PC-9 (cell line): Measurements from ENCODE around the gene HNRNPA2B1. TPM values are rescaled to one million over a fixed set of nuclear protein-coding genes. Genes with fewer than 3 reads are reported as not detected.
A peak's percentile ranks its signal among the peaks of the same experiment; 100 is the strongest.

ENCODE experiments used
- BruUV-seq: library from RNA; stranded (reverse); fragments of 400-500 nt; replicated peaks from 2 replicates; lab custom pipeline; 2021; lab: Mats Ljungman, UMichigan
- CTCF ChIA-PET: fragments of 300-600 bp; sonication (Branson Sonifier 250); formaldehyde crosslinking; loops from one replicate; lab custom pipeline; 2022; ENCODE audit warnings: antibody characterized with exemption; lab: Charles Lee
- POLR2A ChIA-PET: fragments of 300-600 bp; sonication (Branson Sonifier 250); formaldehyde crosslinking; loops from one replicate; lab custom pipeline; 2022; ENCODE audit warnings: antibody characterized with exemption; ENCODE audit not compliant: unreplicated experiment; lab: Charles Lee
- DNase-seq, 2 experiments: peaks; one replicate each; pipeline versions ENCODE4 v3.0.0 to v3.0.0-alpha.2; 2015 to 2022; ENCODE audit warnings: mixed read lengths in 1 of 2
- H2AFZ ChIP-seq: fragments of 200-600 bp; sonication (generic); 2 replicates; pipeline ENCODE4 v1.8.1; 2017; ENCODE audit warnings: antibody characterized with exemption
- H3F3A ChIP-seq: fragments of 200-600 bp; sonication (generic); 2 replicates; pipeline ENCODE4 v1.8.1; 2017; ENCODE audit warnings: antibody characterized with exemption, mild to moderate bottlenecking, low read depth; ENCODE audit not compliant: insufficient read depth
- H3K27ac ChIP-seq: fragments of 200-600 bp; sonication (generic); 2 replicates; pipeline ENCODE4 v1.6.1; 2016; ENCODE audit warnings: mixed run types
- H3K27me3 ChIP-seq: fragments of 200-600 bp; sonication (generic); 2 replicates; pipeline ENCODE4 v1.6.1; 2016; ENCODE audit warnings: low read depth, mixed run types; ENCODE audit not compliant: insufficient read depth
- H3K36me3 ChIP-seq: fragments of 200-600 bp; sonication (generic); 2 replicates; pipeline ENCODE4 v1.6.1; 2016; ENCODE audit warnings: low read depth, mixed run types
- H3K4me1 ChIP-seq: fragments of 200-600 bp; sonication (generic); replicated peaks from 2 replicates; pipeline ENCODE4 v1.6.1; 2016; ENCODE audit warnings: mixed run types; ENCODE audit not compliant: insufficient read depth
- H3K4me2 ChIP-seq: fragments of 200-600 bp; sonication (generic); 2 replicates; pipeline ENCODE4 v1.6.1; 2017; ENCODE audit warnings: mixed run types
- H3K4me3 ChIP-seq: fragments of 200-600 bp; sonication (generic); 2 replicates; pipeline ENCODE4 v1.6.1; 2016; ENCODE audit warnings: mixed run types
- H3K79me2 ChIP-seq: fragments of 200-600 bp; sonication (generic); 2 replicates; pipeline ENCODE4 v1.6.1; 2017; ENCODE audit warnings: low read depth, mixed run types
- H3K9me2 ChIP-seq: fragments of 200-600 bp; sonication (generic); 2 replicates; pipeline ENCODE4 v1.8.1; 2017; ENCODE audit warnings: mild to moderate bottlenecking; ENCODE audit not compliant: insufficient read depth
- H3K9me3 ChIP-seq: fragments of 200-600 bp; sonication (generic); 2 replicates; pipeline ENCODE4 v1.8.1; 2016; ENCODE audit warnings: low read depth; ENCODE audit not compliant: insufficient read depth
- H4K20me1 ChIP-seq: fragments of 200-600 bp; sonication (generic); 2 replicates; pipeline ENCODE4 v1.8.1; 2017; ENCODE audit not compliant: insufficient read depth
- EZH2 ChIP-seq: fragments of 200-600 bp; sonication (generic); IDR thresholded peaks from 2 replicates; pipeline ENCODE4 v1.8.0; 2017; ENCODE audit warnings: antibody characterized with exemption, low read depth
- intact Hi-C: fragments of 100-400 bp; cut with micrococcal nuclease; formaldehyde crosslinking; loops from one replicate; pipeline ENCODE4 v1.10.0; 2022; ENCODE audit not compliant: unreplicated experiment
- total RNA-seq: library from RNA; stranded (reverse); gene quantifications from 2 replicates; pipeline ENCODE4 v1.2.3, GENCODE V29; 2021
- TF ChIP-seq, protein P1 (sequence below): fragments of 200-600 bp; sonication (generic); conservative IDR thresholded peaks from 2 replicates; pipeline ENCODE4 v1.6.1; 2017; ENCODE audit warnings: mixed run types, antibody characterized with exemption, mild to moderate bottlenecking, moderate library complexity

HNRNPA2B1 gene
- total RNA-seq, 1 experiment from 2014 or later = 792 TPM

DNA sequence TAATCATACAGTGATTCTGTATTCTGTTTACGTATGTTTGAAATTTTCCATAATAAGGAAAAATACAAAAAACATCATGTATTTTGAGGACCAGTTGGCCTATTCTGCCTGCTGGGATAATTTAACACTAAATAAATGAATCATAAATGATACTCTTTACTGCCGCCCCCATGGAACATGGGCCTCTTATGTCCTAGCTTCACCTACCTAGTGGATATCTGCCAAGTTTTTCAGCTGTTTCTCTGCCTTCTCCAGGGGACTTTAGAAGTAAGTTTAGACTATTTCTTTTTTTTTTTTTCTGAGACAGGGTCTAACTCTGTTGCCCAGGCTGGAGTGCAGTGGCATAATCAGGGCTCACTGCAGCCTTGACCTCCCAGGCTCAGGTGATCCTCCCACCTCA is 38.1 kb downstream of the HNRNPA2B1 start:
- POLR2A ChIA-PET = no interaction called here
- H3K4me1 ChIP-seq = peaks cover 70% of the 10 kb centered on the region
- BruUV-seq = no TSS peak

DNA sequence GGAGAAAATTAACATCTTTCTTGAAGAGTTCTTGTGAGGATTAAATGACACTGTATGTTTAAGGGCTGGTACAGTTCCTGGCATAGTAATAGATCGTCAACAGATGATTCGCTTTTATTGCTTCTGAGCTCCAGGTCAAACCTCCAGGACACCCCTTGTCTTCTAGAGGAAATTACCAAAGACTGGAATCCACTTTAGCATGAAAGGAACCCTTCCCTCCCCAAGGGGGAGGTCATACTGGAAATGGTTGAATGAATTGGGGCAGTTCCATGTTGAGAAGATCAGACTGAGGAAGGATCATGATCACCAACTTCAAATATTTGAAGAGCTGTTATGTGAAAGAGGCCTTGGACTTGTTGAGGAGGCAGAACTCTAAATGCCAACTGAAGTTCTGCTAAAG is 39.6 kb downstream of the HNRNPA2B1 start:
- Histone ChIP-seq H3F3A (peaks cover 62% of the 10 kb centered on the region), H3K9me3 (peaks cover 8% of the 10 kb centered on the region; the same call in 1 of the 2 replicates), H3K4me3 (no peak overlapping the region), H3K79me2 (peaks cover 100% of the 10 kb centered on the region), H3K4me1 (peaks cover 68% of the 10 kb centered on the region), H2AFZ (no peak overlapping the region), H3K36me3 (peaks cover 14% of the 10 kb centered on the region), H4K20me1 (no peaks in the 10 kb centered on the region; the same call in none of the 2 replicates), H3K27me3 (no peaks in the 10 kb centered on the region), H3K9me2 (no peaks in the 10 kb centered on the region), H3K27ac (peak overlapping the region; percentile 96), H3K4me2 (peak overlapping the region; percentile 96)
- ChIA-PET POLR2A (no interaction called here), CTCF (interaction anchor here (0.6 kb wide), 1 partner anchor 35 kb away, joined by 5 read pairs; no protein-coding TSS in a partner anchor)
- intact Hi-C loops = no loop called here
- DNase-seq = no peak
- no TSS peak for BruUV-seq
- no peak for TF ChIP-seq EZH2
- TF ChIP-seq, protein P1, sequence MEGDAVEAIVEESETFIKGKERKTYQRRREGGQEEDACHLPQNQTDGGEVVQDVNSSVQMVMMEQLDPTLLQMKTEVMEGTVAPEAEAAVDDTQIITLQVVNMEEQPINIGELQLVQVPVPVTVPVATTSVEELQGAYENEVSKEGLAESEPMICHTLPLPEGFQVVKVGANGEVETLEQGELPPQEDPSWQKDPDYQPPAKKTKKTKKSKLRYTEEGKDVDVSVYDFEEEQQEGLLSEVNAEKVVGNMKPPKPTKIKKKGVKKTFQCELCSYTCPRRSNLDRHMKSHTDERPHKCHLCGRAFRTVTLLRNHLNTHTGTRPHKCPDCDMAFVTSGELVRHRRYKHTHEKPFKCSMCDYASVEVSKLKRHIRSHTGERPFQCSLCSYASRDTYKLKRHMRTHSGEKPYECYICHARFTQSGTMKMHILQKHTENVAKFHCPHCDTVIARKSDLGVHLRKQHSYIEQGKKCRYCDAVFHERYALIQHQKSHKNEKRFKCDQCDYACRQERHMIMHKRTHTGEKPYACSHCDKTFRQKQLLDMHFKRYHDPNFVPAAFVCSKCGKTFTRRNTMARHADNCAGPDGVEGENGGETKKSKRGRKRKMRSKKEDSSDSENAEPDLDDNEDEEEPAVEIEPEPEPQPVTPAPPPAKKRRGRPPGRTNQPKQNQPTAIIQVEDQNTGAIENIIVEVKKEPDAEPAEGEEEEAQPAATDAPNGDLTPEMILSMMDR = no peak

More for the DNA sequence above, 38.1 kb downstream of the HNRNPA2B1 start:
- Histone ChIP-seq H3K4me3 (no peak overlapping the region), H3K9me3 (peaks cover 8% of the 10 kb centered on the region; the same call in 1 of the 2 replicates), H3K79me2 (peaks cover 98% of the 10 kb centered on the region), H3F3A (peaks cover 64% of the 10 kb centered on the region), H3K27ac (no peak overlapping the region), H4K20me1 (no peaks in the 10 kb centered on the region; the same call in none of the 2 replicates), H3K9me2 (no peaks in the 10 kb centered on the region), H3K36me3 (peaks cover 14% of the 10 kb centered on the region), H3K27me3 (no peaks in the 10 kb centered on the region), H3K4me2 (no peak overlapping the region), H2AFZ (no peak overlapping the region)
- CTCF ChIA-PET = no interaction called here
- TF ChIP-seq EZH2 = no peak
- TF ChIP-seq, protein P1 = no peak
- intact Hi-C loops = no loop called here
- DNase-seq = no peak

GRCh38 chr7:26159243-26159642 is 41.3 kb downstream of the HNRNPA2B1 start:
- Histone ChIP-seq H3K79me2 (peaks cover 100% of the 10 kb centered on the region), H4K20me1 (no peaks in the 10 kb centered on the region), H3F3A (peaks cover 63% of the 10 kb centered on the region), H3K4me3 (peak overlapping the region; percentile 2; the same call in 1 of the 2 replicates), H3K27ac (peak overlapping the region; percentile 96), H3K27me3 (no peaks in the 10 kb centered on the region), H3K36me3 (peaks cover 14% of the 10 kb centered on the region), H2AFZ (no peak overlapping the region), H3K4me1 (peaks cover 75% of the 10 kb centered on the region), H3K9me3 (peaks cover 6% of the 10 kb centered on the region; the same call in 1 of the 2 replicates), H3K9me2 (no peaks in the 10 kb centered on the region), H3K4me2 (peak overlapping the region; percentile 96)
- no peak for TF ChIP-seq EZH2
- TF ChIP-seq, protein P1 = no peak
- ChIA-PET CTCF (interaction anchor here (0.6 to 1.1 kb wide), 2 partner anchors 68 to 76 kb away, joined by 3 read pairs; no protein-coding TSS in a partner anchor), POLR2A (interaction anchor here (0.5 to 0.6 kb wide), 4 partner anchors 22 to 76 kb away, joined by 3 to 5 read pairs (median 4); no protein-coding TSS in a partner anchor)
- DNase-seq = peak; percentile 51 to 98
- intact Hi-C loops = loop anchor here (1.0 kb wide), 1 partner anchor 8 kb away; no protein-coding TSS in a partner anchor
- no TSS peak for BruUV-seq
